ENCODE data around the gene DMD. TPM values are rescaled to one million over a fixed set of nuclear protein-coding genes. Genes with fewer than 3 reads are reported as not detected.

Gene DMD
- total and polyA plus RNA-seq, 2 experiments from 2014 or later: 1.5 to 2.0 TPM

GRCh38 chrX:31255310-31256033 lies 1955.9 kb downstream of the DMD start:
- Histone ChIP-seq H3K27ac (no peak overlapping the region), H3K27me3 (replicated peaks; ENCODE audit: insufficient read depth) (no peaks in the 10 kb centered on the region), H4K20me1 (ENCODE audit: insufficient read depth) (no peaks in the 10 kb centered on the region), H3K9ac (no peak overlapping the region), H2AFZ (no peak overlapping the region), H3K4me1 (ENCODE audit: insufficient read depth) (0 out of 2 replicates have a peak, but pooled peaks cover 3% of the 10 kb centered on the region), H3K4me2 (ENCODE audit: unreplicated experiment) (no peak overlapping the region), H3K9me2 (ENCODE audit: insufficient read depth) (no peaks in the 10 kb centered on the region), H3K79me2 (ENCODE audit: insufficient read depth) (no peaks in the 10 kb centered on the region), H3K9me3 (ENCODE audit: low read depth) (no peaks in the 10 kb centered on the region), H3K36me3 (ENCODE audit: low read depth) (no peaks in the 10 kb centered on the region), H3K4me3 (no peak overlapping the region), H3F3A (ENCODE audit: insufficient read depth) (peaks cover 7% of the 10 kb centered on the region; the same call in 1 of the 2 replicates)
- WGBS, 2 experiments (ENCODE audit: low coverage in 1 of 2, low lambda C conversion rate in 2 of 2, missing lambda C conversion rate in 2 of 2): 81 to 89% methylated on average over 4 to 9 of the region's 9 CpGs
- in situ Hi-C loops (cut with MboI): no loop called here
- no peak for DNase-seq
- no peak for TF ChIP-seq EZH2phosphoT487 (IDR thresholded peaks at IDR 0.05; ENCODE audit: insufficient read depth, low read depth)
- TF ChIP-seq EZH2 (IDR thresholded peaks at IDR 0.05; ENCODE audit: insufficient read depth, poor library complexity, severe bottlenecking): no peak

- in situ Hi-C loops (cut with MboI): no loop called here
- 93 to 97% methylated on average over 3 of the region's 3 CpGs for WGBS, 2 experiments (ENCODE audit: low coverage in 1 of 2, low lambda C conversion rate in 2 of 2, missing lambda C conversion rate in 2 of 2)
These were observed 1959.2 kb downstream of the DMD start for GRCh38 chrX:31252133-31252532.

GRCh38 chrX:31251336-31251735 lies 1960.0 kb downstream of the DMD start:
- WGBS, 2 experiments (ENCODE audit: low coverage in 1 of 2, low lambda C conversion rate in 2 of 2, missing lambda C conversion rate in 2 of 2): 5 to 6% methylated on average over 4 of the region's 4 CpGs
- Histone ChIP-seq H3K27ac (no peak overlapping the region), H3K4me2 (ENCODE audit: unreplicated experiment) (no peak overlapping the region), H3K9me3 (ENCODE audit: low read depth) (no peaks in the 10 kb centered on the region), H3K9me2 (ENCODE audit: insufficient read depth) (no peaks in the 10 kb centered on the region), H3K27me3 (replicated peaks; ENCODE audit: insufficient read depth) (no peaks in the 10 kb centered on the region), H2AFZ (no peak overlapping the region), H3K4me1 (ENCODE audit: insufficient read depth) (0 out of 2 replicates have a peak, but pooled peaks cover 3% of the 10 kb centered on the region), H3K4me3 (no peak overlapping the region), H3K79me2 (ENCODE audit: insufficient read depth) (no peaks in the 10 kb centered on the region), H3F3A (ENCODE audit: insufficient read depth) (peaks cover 7% of the 10 kb centered on the region; the same call in 1 of the 2 replicates), H3K9ac (no peak overlapping the region), H3K36me3 (ENCODE audit: low read depth) (no peaks in the 10 kb centered on the region), H4K20me1 (ENCODE audit: insufficient read depth) (no peaks in the 10 kb centered on the region)
- DNase-seq: peak; percentile 53
- in situ Hi-C loops (cut with MboI): no loop called here
- no peak for TF ChIP-seq EZH2phosphoT487 (IDR thresholded peaks at IDR 0.05; ENCODE audit: insufficient read depth, low read depth)
- no peak for TF ChIP-seq EZH2 (IDR thresholded peaks at IDR 0.05; ENCODE audit: insufficient read depth, poor library complexity, severe bottlenecking)

More at GRCh38 chrX:31252133-31252532, 1959.2 kb downstream of the DMD start:
- Histone ChIP-seq H3F3A (ENCODE audit: insufficient read depth) (peaks cover 7% of the 10 kb centered on the region; the same call in 1 of the 2 replicates), H3K27me3 (replicated peaks; ENCODE audit: insufficient read depth) (no peaks in the 10 kb centered on the region), H3K27ac (no peak overlapping the region), H3K9me3 (ENCODE audit: low read depth) (no peaks in the 10 kb centered on the region), H2AFZ (no peak overlapping the region), H3K36me3 (ENCODE audit: low read depth) (no peaks in the 10 kb centered on the region), H3K4me3 (no peak overlapping the region), H3K9ac (no peak overlapping the region), H3K9me2 (ENCODE audit: insufficient read depth) (no peaks in the 10 kb centered on the region), H3K79me2 (ENCODE audit: insufficient read depth) (no peaks in the 10 kb centered on the region), H4K20me1 (ENCODE audit: insufficient read depth) (no peaks in the 10 kb centered on the region), H3K4me2 (ENCODE audit: unreplicated experiment) (no peak overlapping the region), H3K4me1 (ENCODE audit: insufficient read depth) (0 out of 2 replicates have a peak, but pooled peaks cover 3% of the 10 kb centered on the region)
- TF ChIP-seq EZH2 (IDR thresholded peaks at IDR 0.05; ENCODE audit: insufficient read depth, poor library complexity, severe bottlenecking): no peak
- TF ChIP-seq EZH2phosphoT487 (IDR thresholded peaks at IDR 0.05; ENCODE audit: insufficient read depth, low read depth): no peak
- DNase-seq: no peak

GRCh38 chrX:31245714-31246113 lies 1965.6 kb downstream of the DMD start:
- no peak overlapping the region for H2AFZ ChIP-seq
- 50 to 58% methylated on average over 4 of the region's 4 CpGs for WGBS, 2 experiments (ENCODE audit: low coverage in 1 of 2, low lambda C conversion rate in 2 of 2, missing lambda C conversion rate in 2 of 2)
- H3K4me3 ChIP-seq: no peak overlapping the region
- no peaks in the 10 kb centered on the region for H3K9me2 ChIP-seq (ENCODE audit: insufficient read depth)
- no peaks in the 10 kb centered on the region for H3F3A ChIP-seq (ENCODE audit: insufficient read depth)
- no peak overlapping the region for H3K9ac ChIP-seq
- no peak overlapping the region for H3K4me2 ChIP-seq (ENCODE audit: unreplicated experiment)
- TF ChIP-seq EZH2 (IDR thresholded peaks at IDR 0.05; ENCODE audit: insufficient read depth, poor library complexity, severe bottlenecking) (no peak), EZH2phosphoT487 (IDR thresholded peaks at IDR 0.05; ENCODE audit: insufficient read depth, low read depth) (no peak)
- H3K27me3 ChIP-seq (replicated peaks; ENCODE audit: insufficient read depth): no peaks in the 10 kb centered on the region
- no peaks in the 10 kb centered on the region for H4K20me1 ChIP-seq (ENCODE audit: insufficient read depth)
- H3K4me1 ChIP-seq (ENCODE audit: insufficient read depth): no peaks in the 10 kb centered on the region
- no peaks in the 10 kb centered on the region for H3K79me2 ChIP-seq (ENCODE audit: insufficient read depth)
- DNase-seq: no peak
- no peaks in the 10 kb centered on the region for H3K9me3 ChIP-seq (ENCODE audit: low read depth)
- no peak overlapping the region for H3K27ac ChIP-seq
- no peaks in the 10 kb centered on the region for H3K36me3 ChIP-seq (ENCODE audit: low read depth)
- in situ Hi-C loops (cut with MboI): no loop called here

All from GM23248 (cell line).